G401 (cell line): ENCODE data around the gene WWC1. TPM values are rescaled to one million over a fixed set of nuclear protein-coding genes. Genes with fewer than 3 reads are reported as not detected.
A peak's percentile ranks its signal among the peaks of the same experiment; 100 is the strongest.

Experiments
- DNase-seq: peaks from one replicate; pipeline ENCODE4 v3.0.0-alpha.2; 2015; ENCODE audit warnings: low spot score
- in situ Hi-C: cut with HindIII; loops from 2 replicates; pipeline ENCODE4 v1.10.0; 2016; ENCODE audit warnings: low sequenced_read_pairs, mixed read lengths
- total RNA-seq: library from RNA; depleted of rRNA; stranded (reverse); fragments of >200 nt; shearing (Covaris generic); gene quantifications from 2 replicates; pipeline ENCODE4 v1.2.3, GENCODE V29; 2014

Gene WWC1
- total RNA-seq, 1 experiment from 2014 or later = 37.0 TPM

DNA sequence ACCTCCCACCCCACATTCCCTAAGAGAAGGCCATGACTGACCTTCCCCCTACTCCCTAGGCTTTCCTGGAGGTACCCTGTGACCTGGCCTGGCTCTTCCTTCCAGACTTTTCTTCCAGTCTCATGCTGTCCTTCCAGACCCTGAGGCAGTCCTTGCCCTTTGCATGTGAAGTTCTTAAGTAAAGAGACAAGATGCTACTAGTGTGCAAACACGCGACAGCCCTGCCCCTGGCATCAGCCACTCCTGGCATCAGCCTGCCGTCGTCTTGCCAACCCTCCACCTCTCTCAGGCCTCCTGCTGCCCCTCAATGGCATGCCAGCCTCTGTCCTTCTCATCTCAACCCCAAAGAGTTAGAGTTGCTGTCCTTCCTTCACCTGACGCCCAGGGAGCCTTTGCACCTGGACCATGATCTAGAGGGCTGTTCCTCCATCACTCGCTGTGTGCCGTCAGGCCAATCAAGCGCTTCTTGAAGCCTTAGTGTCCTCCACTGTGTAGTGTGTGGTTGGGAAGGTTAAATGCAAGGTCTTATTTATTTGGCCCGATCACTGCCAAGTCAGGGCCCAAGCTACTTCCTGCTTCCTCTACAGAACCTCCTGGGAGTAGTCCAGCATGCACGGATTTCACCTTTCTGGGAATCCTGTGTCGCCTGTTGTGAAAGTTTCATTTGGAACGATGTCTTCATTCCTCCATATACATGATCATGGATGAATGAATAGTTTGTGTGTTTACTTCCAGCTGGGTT is 61.9 kb downstream of the WWC1 start:
- in situ Hi-C loops = no loop called here
- DNase-seq = no peak

DNA sequence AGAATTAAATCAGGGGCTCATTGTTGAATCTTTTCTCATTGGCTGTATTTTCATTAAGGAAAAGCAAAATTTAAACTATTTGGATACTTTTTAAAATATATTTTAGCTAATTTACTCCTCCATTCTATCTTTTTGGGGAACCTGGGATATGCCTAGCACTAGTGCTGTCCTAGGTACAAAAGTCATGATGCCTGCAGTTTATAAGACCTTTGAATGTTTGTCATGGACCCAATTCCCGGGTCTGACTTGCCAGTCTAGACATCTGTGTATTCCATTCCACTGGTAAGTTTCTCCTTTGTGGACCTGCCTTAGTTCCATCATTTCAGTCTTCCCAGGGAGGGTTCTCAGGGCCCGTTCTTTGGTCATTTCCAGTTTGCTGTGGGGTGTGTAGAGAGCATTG is 63.0 kb downstream of the WWC1 start:
- in situ Hi-C loops = no loop called here
- DNase-seq = no peak

DNA sequence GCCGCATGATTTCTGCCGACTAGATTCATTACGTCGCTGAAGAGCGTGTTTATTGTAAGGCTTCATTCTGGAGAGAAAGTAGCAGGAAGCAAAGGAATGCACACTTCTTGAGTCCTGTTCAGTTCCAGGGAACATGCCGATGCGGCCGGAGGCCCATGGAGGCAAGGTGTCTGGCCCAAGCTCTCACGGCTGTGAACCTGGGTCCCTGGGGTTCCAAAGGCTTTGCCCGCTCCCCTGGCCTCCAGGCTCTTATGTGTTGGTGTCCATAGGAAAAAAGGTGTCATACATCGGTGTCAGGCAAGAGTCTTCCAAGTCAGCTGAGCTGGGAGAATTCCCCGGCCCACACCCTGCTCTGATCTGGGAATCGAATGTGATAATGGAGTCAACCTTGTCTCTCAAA is 64.7 kb downstream of the WWC1 start:
- in situ Hi-C loops = no loop called here

DNA sequence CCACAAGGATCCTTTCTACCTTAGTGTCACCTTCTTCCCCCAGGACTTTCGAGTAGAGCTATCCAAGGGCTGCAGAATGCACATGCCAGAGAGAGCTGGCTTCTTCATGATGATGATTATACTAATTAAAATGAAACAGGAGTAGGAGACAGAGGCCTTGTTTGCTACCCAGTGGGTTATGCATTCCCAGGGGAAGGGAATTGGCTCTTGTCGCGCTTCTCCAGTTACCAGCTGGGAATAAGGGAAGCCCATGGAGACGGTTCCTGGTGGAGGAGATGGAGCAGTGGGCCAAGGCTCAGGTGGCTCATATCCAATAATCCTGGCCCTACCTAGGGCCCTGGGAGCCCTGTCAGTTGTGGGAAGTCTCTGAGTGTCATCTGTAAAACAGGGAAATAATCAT is 65.1 kb downstream of the WWC1 start:
- DNase-seq = no peak
- in situ Hi-C loops = no loop called here

More for the DNA sequence above, 64.7 kb downstream of the WWC1 start:
- no peak for DNase-seq

DNA sequence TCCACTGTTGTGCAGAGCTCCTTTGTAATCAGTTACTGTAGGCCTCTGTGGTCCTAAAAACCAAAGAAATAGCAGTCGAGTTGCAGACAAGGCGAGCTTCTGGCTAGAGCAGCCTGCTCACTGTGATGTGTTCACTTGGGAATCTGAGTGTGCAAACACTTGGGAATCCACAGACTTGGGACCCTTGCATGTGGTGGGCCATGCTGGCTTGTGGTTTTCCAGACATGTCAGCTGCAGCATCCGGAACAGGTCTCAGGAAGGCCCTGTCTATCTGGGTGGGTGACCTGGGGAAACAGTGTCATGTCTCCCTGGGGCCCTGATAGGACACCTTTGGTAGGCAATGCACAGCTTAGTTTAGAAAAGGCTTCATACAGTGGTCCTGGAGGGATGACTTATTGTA is 66.4 kb downstream of the WWC1 start:
- in situ Hi-C loops = no loop called here
- DNase-seq = no peak

DNA sequence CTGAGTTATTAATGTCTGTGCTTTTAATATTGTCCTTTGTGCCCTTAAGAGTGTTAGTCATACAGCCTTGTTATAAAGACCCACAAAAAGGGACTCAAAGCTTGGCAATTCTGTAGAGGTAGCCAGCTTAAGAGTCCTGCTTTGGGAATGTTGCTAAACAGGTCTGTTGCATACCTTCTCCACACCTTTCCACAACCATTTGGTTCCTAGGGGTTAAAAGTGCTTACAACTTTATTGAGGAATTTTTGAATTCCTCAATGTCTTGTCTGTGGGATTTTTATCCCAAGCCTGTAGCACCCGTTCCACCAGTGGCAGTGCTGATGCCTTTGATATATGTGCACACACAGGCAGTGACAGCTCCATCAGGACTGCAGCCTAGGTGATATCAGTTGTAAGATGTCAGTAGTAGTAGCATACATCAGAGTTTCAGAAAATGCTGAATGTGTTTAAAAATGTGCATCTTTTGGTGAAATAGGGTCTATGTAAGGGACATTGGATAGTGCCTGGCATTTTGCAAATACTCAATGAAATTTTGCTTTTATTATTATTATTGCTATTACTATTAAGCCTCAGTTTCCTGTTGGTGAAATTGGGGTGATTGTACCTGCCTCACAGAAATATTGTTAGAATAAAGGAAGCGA is 68.5 kb downstream of the WWC1 start:
- in situ Hi-C loops = no loop called here
- DNase-seq = no peak

DNA sequence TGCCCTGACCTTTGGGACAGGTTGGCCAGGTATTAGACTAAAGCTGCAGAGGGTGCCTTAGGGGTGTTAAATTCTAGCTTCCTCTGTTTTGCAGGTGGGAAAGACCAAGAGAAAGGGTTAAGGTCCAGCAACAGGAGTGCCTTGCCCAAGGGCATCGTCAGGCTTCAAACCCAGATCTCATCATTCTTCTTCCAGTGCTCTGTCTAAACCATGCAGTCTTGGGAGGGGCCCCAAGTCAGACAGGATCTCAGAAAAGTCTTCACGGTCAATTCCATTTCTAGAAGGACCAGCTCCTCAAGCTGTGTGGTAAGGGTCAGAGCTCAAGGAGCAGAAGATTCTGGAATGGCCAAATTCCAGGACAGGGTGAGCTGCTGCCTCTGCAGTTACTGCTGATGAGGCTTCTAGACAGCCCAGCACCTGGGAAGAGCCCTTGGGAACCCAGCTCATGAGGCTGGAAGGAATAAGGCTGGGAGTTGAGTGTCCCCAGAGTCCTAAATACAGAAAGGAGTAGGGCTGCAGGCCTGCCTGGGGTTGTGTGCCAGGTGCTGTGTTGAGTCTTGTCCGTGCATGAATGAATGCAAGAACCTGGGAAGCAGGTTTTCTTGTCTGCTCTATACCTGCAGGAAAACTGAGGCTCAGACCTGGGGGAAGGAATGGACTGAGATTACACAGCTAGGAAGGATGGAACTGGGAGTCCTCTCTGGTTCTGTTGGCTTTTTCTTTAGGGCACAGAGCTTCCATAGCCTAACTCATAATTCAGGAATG is 69.3 kb downstream of the WWC1 start:
- DNase-seq = no peak
- in situ Hi-C loops = no loop called here

DNA sequence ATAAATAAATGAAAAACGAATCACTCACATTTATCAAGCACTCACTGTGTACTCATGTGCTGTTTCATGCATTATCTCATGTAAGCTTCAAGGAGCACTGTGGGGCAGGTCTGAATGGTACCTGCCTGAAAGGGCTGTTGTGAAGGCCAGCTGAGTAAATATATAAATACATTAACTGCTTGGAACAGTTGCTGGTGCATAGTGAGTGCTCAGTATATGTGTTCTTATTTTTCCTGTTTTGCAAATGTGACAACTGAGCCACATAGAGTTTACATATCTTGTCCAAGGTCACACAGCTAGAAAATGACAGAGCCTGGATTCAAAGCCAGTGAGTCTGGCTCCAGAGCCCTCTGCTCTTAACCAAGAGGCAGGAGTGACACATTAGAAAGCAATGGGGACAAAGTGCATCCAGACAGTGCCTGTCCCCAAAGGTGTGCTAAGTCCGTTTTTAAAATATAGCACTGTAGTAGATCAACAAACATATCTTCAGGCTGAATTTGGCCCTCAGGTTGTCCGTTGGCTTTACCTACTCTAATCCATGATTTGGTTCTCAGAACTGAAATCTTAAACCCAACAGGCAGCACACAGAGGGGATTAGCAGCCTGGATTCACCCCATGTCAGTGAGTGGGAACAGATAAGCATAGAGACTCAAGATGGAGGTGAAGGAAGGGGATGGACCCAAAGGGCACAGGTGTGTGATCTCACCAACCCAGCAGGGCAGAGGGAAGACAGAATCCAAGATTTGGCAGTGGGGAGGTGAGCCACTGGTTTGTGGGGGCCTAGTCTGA is 70.8 kb downstream of the WWC1 start:
- in situ Hi-C loops = no loop called here
- DNase-seq = no peak

DNA sequence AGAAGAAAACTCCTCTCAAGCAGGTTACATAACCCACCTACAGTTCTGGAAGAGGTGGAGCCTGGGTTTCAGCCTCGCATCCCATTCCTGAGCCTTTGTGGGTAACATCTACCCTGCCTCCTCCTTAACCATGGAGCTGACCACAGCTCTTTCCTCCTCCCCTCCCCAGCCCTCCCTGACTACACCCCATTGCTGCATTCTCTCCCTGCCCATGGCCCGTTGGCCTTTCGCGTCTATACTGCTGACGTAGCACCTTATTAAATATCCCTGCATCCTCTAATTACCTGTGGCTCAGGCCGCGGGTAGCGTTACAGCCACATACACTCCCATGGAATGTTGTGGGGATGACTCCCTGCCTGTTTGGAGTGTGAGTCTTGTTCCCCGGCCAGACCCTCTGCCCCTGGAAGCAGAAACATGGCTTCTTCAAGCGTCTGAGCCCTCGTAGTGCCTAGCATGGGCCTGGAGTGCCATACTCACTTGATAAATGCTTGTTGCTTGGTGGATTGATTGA is 72.8 kb downstream of the WWC1 start:
- DNase-seq = no peak
- in situ Hi-C loops = no loop called here

DNA sequence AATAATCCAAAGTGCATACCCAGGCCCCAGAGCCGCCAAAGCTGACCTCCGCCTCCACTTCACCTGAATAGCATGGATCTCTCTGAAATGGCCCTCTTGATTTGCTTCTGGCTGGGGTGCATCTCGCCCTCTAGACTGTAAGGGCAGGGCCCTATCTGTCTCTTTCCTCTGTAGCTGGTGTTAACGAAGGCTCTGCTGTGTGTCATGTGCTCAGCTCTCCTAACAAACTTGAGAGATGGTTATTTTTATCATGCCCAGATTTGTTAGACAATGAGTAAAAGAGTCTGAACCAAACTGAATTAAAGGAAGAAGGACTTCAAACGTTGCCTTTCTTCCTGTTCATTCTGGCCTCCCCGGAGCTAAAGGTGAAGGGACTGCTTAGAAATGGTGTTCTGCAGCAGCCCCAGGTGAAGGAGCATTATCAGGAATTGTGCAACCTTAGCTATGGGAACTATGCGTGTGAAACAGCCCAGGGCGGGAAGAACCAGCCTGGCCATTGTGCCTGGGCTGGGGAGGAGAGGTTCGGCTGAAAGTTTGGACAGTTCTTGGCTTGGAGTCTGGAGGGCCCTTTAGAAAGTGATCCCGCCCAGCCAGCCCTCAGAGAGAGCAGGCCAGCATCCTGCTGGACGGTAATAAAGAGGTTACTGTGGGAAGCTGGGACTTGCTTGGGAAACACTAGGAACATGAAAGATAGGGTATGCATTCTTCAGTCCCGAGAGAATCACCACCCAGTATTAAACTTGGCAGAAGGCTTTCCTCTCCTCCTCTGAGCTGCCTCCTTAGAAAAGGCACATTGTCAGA is 73.5 kb downstream of the WWC1 start:
- DNase-seq = peak; percentile 9
- in situ Hi-C loops = no loop called here

DNA sequence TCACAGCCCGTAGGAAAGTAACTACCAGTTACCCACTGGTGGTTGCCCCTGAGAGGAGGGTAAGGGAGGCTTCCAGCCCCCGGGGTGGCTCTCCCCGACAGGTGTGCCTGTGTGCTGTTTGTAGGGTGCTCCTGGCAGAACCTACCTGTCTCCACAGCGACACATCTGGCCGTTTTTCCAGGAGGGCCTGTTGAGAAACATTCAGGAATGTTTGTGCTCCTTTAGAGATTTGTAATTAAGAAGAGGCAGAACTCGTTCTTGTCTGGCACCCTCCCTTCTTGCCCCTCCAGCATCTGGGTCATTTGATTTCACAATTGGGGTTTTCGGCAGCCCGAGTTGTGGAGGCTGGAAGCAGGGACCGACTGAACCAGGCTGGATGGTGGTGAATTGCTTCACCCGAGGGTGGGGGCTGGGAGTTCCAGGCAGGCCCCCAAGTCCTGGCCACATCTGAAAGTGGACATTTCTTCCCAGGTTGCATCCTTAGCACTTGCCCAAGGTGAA is 74.2 kb downstream of the WWC1 start:
- in situ Hi-C loops = no loop called here
- DNase-seq = no peak

DNA sequence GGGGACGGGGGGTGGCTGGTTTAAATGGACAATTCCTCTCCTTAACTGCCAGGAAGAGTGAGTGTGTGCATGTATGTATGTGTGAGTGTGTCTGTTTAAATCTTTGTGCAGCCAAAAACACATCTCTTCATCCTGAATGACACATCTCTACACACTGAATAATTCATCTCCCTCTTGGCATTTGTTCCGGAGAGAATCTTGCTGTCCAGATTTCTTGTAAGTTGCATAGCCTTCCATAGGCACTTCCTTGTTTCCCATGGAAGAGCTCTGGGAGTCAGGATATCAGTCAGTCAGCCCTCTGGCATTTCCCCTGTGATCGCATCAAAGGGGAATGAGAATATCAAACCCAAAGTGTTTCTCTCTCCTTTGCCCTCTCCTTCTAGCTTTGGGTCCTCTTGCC is 74.7 kb downstream of the WWC1 start:
- no peak for DNase-seq
- in situ Hi-C loops = no loop called here

DNA sequence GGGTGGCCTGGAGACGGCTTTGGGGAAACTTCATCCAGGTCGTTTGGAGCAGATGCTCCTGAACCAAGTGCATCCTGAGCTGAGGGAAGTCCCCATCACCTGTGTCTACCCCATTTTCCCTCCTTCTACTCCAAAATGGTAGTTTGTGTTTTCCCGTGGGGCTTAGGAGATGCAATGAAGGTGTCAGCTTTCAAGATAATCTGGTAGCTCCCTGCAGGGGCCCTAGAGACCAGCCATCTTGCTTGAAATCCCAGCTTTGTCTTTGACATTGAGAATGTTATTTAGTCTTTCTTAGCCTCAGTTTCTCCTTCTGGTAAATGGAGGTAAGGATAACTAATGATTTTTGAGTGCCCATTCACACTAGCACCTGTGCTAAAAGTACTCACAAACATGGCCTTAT is 77.4 kb downstream of the WWC1 start:
- DNase-seq = no peak
- in situ Hi-C loops = no loop called here

DNA sequence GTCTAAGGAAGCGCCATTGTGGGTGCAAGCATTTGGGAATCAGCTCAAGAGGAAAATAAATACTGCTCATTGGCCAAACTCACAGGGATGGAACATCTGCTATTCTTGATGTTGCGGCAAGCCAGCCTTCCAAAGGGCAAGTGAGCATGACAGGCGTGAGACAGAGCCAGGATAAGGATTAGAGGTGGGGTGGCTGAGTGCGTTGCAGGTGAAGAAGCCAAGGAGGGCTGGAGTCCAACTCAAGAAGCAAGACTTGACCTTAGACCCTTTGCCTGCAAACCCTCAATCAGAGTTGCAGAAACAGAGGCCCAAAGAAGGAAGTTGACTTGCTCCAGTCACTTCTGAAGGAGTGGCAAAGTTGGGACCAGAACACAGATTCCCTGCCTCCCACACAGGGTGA is 79.4 kb downstream of the WWC1 start:
- no peak for DNase-seq
- in situ Hi-C loops = no loop called here

DNA sequence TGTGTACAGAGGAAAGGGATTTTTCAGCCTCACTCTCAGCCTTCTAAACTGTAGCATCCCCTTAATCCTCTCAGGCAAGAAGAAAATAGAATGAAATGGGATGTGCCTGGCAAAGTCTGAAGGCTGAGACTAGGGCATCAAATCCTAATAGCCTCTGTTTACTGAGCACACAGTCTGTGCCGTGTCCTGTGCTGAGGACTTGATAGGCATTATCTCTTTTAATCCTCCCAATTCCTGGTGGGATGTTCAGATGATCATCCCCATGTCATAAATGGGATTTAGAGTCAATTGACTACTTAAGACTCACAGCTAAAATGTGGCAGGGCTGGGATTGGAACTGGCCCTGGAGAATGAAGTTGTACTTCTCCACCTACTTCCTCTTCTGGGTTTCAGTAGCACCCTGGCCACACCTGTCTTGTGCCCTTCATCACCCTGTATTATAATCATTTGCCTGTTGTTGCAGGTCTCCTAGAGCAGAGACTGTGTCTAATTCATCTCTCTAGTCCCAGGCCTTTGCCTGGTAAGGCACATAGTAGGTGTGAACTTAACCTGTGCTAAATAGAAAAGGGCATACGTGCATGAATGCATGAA is 81.0 kb downstream of the WWC1 start:
- in situ Hi-C loops = no loop called here
- no peak for DNase-seq

DNA sequence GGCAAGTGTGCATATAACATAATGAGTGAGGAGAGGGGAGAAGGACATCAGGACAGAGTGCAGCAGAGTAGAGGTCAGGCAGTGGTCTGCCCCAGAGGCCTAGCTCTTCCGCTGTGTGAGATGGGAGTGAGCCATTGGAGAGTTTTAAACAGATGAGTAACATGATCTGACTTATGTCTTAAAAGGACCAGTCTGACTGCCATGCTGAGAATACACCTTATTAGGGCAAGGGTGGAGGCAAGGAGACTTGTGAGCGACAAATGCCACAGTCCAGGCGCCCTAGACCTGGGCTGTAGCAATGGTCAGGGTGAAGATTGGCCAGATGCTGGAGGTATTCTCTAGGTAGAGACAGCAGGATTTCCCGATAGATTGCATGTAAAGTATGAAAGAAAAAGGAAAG is 83.1 kb downstream of the WWC1 start:
- DNase-seq = no peak
- in situ Hi-C loops = no loop called here

DNA sequence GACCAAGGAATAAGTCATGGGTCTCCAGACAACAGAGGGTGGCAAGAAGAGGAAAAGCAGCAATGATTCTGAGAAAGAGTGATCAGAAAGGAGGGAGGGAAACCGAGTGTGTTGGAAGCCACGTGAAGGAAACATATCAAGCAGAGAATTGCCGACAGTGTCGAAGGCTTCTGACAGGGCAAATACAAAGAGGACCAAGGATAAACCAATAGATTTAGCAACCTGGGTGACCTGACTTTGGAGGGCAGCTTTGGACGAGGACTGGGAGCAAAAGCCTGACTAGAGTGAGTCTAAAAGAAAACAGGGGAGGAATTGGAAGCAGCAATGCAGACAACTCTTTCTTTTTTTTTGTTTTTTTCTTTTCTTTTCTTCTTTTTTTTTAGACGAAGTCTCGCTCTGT is 83.8 kb downstream of the WWC1 start:
- in situ Hi-C loops = no loop called here
- DNase-seq = no peak

DNA sequence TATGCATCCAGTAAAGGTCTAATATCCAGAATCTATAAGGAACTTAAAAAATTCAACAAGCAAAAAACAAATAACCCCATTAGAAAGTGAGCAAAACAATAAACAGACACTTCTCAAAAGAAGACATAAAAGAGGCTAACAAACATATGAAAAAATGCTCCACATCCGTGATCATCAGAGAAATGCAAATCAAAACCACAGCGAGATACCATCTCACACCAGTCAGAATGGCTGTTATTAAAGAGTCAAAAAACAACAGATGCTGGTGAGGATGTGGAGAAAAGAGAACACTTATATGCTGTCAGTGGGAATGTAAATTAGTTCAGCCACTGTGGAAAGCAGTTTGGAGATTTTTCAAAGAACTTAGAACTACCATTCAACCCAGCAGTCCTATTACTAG is 86.1 kb downstream of the WWC1 start:
- in situ Hi-C loops = no loop called here
- DNase-seq = no peak
